Activated naive CD8-positive, alpha-beta T cell (primary cell): Measurements from ENCODE around the gene MALRD1.

Experiments used
- H3K27ac Mint-ChIP-seq: one replicate; pipeline ENCODE4 v1.8.0; 2021; ENCODE audit warnings: mixed read lengths
- H3K27me3 Mint-ChIP-seq: one replicate; pipeline ENCODE4 v1.8.0; 2021; ENCODE audit warnings: mixed read lengths
- H3K36me3 Mint-ChIP-seq: one replicate; pipeline ENCODE4 v1.8.0; 2021; ENCODE audit warnings: mixed read lengths
- H3K4me1 Mint-ChIP-seq: one replicate; pipeline ENCODE4 v1.8.0; 2021; ENCODE audit warnings: low read depth, mixed read lengths
- H3K4me3 Mint-ChIP-seq: one replicate; pipeline ENCODE4 v1.8.0; 2021; ENCODE audit warnings: mild to moderate bottlenecking, mixed read lengths
- H3K9me3 Mint-ChIP-seq: one replicate; pipeline ENCODE4 v1.8.0; 2021; ENCODE audit warnings: low read depth, mixed read lengths

The MALRD1 gene

DNA sequence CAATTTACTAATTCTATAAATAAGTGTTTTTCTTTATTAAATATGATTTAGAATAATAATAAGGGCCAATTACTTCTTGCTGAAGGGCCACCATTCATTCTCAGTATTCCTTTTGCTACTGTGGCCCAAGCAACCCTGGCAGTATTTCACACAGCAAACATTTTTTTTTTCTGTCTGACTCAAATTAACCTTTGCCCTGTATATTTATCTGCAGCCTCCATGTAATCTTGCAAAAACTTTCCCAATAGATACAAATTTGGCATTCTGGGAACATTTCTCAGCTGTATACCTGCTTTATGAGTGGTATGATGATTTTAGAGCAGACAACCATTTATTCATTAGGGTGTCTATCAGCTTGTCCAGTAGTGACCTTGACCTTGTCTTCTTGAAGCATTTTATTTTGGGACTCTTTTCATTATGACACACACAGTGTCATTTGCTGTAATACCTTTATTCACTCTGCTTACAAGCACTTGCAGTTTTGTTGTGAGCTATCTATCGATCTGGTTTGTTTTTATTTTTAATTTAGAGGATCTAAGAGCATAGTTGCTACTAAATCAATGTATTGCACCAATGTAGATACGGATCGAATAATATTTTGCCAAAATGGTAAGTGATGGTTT lies 607.9 kb downstream of the MALRD1 start:
- H3K4me1 Mint-ChIP-seq, result no peaks in the 10 kb centered on the region
- H3K4me3 Mint-ChIP-seq, result no peak overlapping the region
- no peaks in the 10 kb centered on the region for H3K27me3 Mint-ChIP-seq
- H3K9me3 Mint-ChIP-seq, result peaks cover under 1% of the 10 kb centered on the region
- H3K27ac Mint-ChIP-seq, result no peak overlapping the region
- no peaks in the 10 kb centered on the region for H3K36me3 Mint-ChIP-seq

DNA sequence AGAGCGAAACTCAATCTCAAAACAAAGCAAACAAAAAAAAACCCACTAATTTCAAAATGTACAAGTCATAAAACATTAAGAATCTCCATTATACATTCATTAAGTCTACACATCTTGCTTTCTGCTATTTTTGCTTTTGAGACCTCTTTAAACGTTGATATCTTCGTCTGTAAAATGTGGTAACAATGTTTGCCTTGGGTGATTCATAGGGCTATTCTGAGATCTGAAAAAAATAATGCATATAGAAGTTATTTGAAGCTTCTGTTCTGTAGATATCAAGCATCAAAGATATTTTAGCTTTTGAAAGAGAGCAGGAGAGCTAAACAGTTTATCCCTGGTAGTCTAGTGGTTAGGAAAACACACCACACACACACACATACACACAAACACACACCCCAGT lies 609.5 kb downstream of the MALRD1 start:
- Mint-ChIP-seq H3K27me3 (no peaks in the 10 kb centered on the region), H3K4me3 (no peak overlapping the region), H3K36me3 (no peaks in the 10 kb centered on the region), H3K9me3 (no peaks in the 10 kb centered on the region), H3K27ac (no peak overlapping the region), H3K4me1 (no peaks in the 10 kb centered on the region)

DNA sequence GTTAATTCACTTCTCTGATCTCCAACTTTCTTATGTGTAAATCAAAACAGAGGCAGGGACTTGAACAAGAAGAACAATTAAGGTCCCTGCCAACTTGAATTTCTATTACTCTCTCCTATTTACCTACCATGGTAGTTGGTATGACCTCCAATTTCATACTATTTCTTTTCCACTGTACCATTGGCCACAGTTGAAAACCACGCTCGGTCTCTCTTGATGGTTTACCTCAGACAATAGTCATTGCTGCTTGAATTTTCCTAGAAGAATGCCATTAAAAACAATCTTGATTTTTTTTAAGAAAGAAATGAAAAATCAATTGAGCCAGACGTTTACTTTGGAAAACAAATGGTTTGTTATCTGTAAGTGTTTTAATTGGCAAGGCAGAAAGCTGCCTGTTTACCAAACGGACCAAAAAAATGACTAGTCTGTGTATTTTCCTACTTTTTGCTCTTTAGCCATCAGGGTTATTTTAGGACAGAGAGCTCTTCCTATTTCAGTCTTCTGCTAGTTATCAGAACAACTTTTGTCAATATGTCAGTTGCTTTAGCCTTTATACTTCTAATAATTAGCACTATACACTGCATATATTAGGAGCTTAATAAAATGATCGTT lies 610.1 kb downstream of the MALRD1 start:
- Mint-ChIP-seq H3K9me3 (no peaks in the 10 kb centered on the region), H3K27ac (no peak overlapping the region), H3K27me3 (no peaks in the 10 kb centered on the region)

DNA sequence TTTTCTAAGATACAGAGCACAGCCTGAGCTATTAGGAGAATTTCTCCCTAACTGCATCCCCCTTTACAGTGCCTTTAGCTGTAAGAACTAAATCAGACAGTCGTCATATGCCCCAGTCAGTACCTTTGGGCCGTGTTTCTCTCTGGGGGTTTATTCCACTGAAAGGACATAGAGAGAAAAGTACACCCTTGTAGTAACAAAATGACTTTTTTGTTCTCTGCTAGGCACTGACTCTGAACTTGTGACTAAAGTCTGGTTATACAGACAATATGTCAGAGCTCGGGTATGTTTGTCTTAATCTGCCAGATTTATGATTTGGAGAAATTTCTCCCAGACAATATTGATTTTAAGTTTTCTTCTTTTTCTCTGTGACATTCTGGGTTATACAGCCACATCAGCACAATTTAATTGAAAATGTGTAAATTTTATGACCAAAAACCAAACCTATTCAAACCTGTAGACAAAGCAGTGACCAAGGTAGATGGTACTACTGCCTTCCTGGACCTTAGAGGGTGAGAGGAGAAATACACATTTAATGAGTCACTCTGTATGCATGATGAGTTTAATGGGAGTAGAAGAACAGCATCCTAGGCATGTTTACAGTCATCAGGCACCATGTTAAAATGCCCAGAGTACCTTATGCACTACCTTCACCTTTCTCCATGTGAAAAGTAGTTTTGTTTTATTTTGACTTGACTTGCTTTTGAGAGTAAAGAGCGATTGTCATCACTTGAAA lies 611.5 kb downstream of the MALRD1 start:
- Mint-ChIP-seq H3K27ac (no peak overlapping the region), H3K9me3 (no peaks in the 10 kb centered on the region), H3K27me3 (no peaks in the 10 kb centered on the region), H3K36me3 (no peaks in the 10 kb centered on the region), H3K4me1 (no peaks in the 10 kb centered on the region), H3K4me3 (no peak overlapping the region)

More for the DNA sequence above, 610.1 kb downstream of the MALRD1 start:
- H3K4me3 Mint-ChIP-seq, result no peak overlapping the region
- no peaks in the 10 kb centered on the region for H3K4me1 Mint-ChIP-seq
- H3K36me3 Mint-ChIP-seq, result no peaks in the 10 kb centered on the region

DNA sequence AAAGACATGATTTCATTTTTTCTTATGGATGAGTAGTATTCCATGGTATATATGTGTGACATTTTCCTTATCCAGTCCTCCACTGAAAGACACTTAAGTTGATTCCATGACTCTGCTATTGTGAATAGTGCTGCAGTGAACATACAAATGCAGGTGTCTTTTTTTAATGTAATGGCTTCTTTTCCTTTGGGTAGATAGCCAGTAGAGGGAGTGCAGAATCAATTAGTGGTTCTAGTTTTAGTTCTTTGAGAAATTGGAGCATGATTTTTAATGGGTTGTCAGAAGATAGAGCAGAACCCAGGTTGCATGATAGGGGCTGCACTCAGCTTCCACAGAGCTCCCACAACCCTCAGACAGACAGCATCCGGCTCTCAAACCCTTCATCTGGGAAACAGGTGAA lies 614.7 kb downstream of the MALRD1 start:
- H3K27me3 Mint-ChIP-seq, result no peaks in the 10 kb centered on the region
- no peak overlapping the region for H3K4me3 Mint-ChIP-seq
- H3K27ac Mint-ChIP-seq, result no peak overlapping the region
- H3K4me1 Mint-ChIP-seq, result no peaks in the 10 kb centered on the region
- H3K36me3 Mint-ChIP-seq, result no peaks in the 10 kb centered on the region
- no peaks in the 10 kb centered on the region for H3K9me3 Mint-ChIP-seq

DNA sequence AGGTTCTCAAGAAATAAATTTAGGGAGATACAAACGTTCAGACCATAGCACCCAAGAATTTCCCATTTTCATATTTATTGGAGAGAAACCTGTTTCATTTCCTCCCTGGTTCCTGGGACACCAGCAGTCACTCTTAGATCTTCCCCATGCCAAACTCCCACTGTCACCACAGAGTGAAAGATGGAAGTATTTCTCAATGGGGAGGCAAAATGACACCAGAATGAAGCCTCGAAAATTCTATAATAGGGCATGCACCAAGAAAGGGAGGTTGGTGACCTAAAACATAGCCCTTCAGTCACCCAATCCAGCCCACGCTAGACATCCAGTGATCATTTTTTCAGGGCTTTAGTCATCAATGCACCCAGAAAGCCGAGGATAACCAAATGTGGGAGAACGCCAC lies 619.5 kb downstream of the MALRD1 start:
- Mint-ChIP-seq H3K4me1 (no peaks in the 10 kb centered on the region), H3K27me3 (no peaks in the 10 kb centered on the region), H3K27ac (no peak overlapping the region), H3K36me3 (no peaks in the 10 kb centered on the region), H3K4me3 (no peak overlapping the region), H3K9me3 (peaks cover 4% of the 10 kb centered on the region)

DNA sequence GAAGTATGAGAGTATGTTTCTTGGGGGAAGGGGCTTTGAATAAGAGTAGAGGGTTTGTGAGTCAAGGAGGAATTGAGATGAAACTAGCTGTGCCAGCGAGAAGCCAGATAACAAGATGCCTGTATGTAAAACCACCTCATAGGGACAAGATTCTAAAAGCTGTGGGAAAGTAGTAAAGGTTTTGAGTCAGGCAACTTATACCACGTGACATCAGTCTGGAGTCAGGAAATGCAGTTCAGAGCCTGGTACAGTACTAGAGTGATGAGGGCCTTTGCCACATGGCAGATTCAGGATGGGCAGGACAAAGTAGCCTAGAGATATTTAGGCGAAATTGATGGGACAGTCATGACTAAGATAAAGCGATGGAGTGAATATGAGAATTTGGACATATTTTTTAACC lies 627.5 kb downstream of the MALRD1 start:
- Mint-ChIP-seq H3K27ac (no peak overlapping the region), H3K4me3 (no peak overlapping the region), H3K4me1 (no peaks in the 10 kb centered on the region), H3K9me3 (peaks cover 7% of the 10 kb centered on the region), H3K27me3 (no peaks in the 10 kb centered on the region), H3K36me3 (no peaks in the 10 kb centered on the region)

DNA sequence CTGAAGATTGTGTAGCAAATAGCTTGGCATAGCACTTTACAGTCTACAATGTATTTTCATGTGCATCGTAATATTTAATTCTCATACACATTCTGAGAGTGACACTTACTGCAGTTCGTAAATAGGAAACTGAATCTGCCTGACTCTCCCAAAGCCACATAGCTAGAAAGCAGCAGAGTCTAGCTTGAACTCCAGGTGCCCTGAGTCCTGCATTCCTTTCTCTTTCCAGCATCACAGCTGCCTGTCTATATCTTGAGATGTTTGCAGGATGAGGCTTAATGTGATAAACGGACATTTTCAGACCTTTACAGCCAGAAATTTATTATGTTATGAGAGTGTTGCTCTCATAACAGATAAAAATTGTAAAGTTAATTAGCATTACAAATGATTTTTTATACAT lies 634.8 kb downstream of the MALRD1 start:
- Mint-ChIP-seq H3K9me3 (peaks cover 3% of the 10 kb centered on the region), H3K4me3 (no peak overlapping the region), H3K27ac (no peak overlapping the region), H3K4me1 (no peaks in the 10 kb centered on the region), H3K36me3 (no peaks in the 10 kb centered on the region), H3K27me3 (no peaks in the 10 kb centered on the region)

DNA sequence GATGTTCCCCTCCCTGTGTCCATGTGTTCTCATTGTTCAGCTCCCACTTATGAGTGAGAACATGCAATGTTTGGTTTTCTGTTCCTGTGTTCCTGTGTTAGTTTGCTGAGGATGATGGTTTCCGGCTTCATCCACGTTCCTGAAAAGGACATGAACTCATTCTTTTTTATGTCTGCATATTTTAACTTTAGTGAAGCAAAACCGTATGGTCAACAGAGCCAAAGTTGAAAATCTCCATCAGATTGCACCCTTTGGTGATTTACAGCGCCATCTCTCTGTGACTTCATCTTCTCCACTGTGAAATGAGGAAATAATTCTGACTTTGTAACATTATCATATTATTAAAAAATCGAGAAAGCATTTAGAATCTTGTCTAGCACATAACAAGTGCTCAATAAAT lies 635.4 kb downstream of the MALRD1 start:
- H3K4me3 Mint-ChIP-seq, result no peak overlapping the region
- no peaks in the 10 kb centered on the region for H3K27me3 Mint-ChIP-seq
- H3K36me3 Mint-ChIP-seq, result no peaks in the 10 kb centered on the region
- peaks cover 3% of the 10 kb centered on the region for H3K9me3 Mint-ChIP-seq
- H3K4me1 Mint-ChIP-seq, result no peaks in the 10 kb centered on the region
- H3K27ac Mint-ChIP-seq, result no peak overlapping the region

DNA sequence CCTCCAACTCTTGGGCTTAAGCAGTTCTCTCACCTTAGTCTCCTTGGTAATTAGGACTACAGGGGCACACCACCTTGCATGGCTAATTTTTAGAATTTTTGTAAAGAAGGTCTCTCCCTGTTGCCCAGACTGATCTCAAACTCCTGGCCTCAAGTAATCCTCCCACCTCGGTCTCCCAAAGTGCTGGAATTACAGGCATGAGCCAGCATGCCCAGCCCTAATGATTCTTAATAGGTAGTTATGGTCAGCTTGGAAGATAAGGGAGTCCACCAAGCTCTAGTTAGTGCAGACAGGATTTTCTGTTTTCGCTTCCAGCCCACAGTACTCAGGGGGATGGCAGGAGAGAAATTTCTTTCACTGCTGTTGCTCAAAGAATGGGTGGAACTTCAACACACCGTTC lies 639.7 kb downstream of the MALRD1 start:
- Mint-ChIP-seq H3K9me3 (peaks cover 4% of the 10 kb centered on the region), H3K27ac (no peak overlapping the region)

DNA sequence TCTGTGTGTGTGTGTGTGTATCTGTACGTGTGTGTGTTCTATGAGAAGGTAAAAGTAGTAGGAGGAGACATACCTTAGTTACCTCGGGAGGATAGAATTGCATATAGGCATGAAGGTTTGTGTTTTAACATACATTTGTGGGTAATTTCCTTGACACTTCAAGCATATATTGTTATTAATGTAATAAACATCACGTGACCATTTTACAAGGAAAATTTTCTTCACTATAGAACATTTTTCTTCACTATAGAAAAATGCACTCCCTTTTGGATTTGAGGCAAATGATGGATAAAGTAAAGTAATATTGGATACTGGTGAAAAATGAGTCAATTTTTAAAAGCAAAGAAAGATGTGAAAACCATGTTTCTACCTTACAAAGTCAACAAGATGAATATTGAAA lies 640.6 kb downstream of the MALRD1 start:
- Mint-ChIP-seq H3K36me3 (no peaks in the 10 kb centered on the region), H3K27ac (no peak overlapping the region), H3K27me3 (no peaks in the 10 kb centered on the region), H3K4me1 (no peaks in the 10 kb centered on the region), H3K9me3 (peaks cover 4% of the 10 kb centered on the region), H3K4me3 (no peak overlapping the region)

More for the DNA sequence above, 639.7 kb downstream of the MALRD1 start:
- H3K36me3 Mint-ChIP-seq, result no peaks in the 10 kb centered on the region
- H3K4me1 Mint-ChIP-seq, result no peaks in the 10 kb centered on the region
- H3K4me3 Mint-ChIP-seq, result no peak overlapping the region
- no peaks in the 10 kb centered on the region for H3K27me3 Mint-ChIP-seq

DNA sequence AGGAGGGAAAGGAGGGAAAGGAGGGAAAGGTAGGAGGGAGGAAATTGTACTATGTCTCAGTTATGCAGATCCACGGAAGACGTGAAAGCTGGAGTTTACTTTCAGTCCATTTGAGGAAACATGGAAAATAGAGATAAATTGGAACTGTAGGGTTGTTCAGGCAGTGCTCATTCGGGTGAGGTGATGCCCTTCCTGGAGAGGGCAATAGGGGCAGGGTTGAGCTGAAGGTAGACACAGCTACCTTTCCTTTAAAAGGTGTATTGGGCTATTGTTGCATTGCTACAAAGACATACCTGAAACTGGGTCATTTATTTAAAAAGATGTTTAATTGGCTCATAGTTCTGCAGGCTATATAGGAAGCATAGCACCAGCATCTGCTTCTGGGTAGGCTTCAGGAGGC lies 650.7 kb downstream of the MALRD1 start:
- H3K36me3 Mint-ChIP-seq, result no peaks in the 10 kb centered on the region
- H3K27me3 Mint-ChIP-seq, result no peaks in the 10 kb centered on the region
- no peak overlapping the region for H3K27ac Mint-ChIP-seq
- H3K4me1 Mint-ChIP-seq, result no peaks in the 10 kb centered on the region
- no peak overlapping the region for H3K4me3 Mint-ChIP-seq
- H3K9me3 Mint-ChIP-seq, result peaks cover 8% of the 10 kb centered on the region

DNA sequence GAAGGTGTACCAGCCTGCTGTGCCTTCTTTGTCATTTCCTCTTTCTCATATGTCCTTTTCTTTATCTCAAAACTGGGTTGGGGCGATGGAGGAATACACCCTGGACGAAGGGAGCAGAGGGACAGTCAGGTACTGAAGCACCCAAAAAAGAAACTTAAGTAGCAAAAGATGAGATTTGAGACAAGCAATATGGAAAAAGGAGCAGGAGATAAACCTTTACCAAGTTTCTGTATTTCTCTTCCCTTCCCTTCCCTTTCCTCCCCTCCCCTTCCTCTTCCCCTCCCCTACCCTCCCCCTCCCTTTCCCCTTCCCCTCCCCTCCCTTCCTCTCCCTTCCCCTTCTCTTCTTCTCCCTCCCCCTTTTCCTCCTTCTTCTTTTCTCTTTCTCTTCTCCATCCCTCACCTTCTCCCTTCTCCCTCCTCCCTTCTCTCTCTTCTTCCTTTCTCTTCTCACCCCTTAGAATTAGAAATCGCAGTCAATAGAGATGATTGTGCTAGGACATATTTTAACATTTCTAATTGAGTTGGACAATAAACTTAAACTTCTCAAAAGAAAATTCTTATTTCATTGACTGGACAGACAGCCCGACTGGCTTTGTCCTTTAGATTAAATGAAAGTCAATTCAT lies 652.9 kb downstream of the MALRD1 start:
- Mint-ChIP-seq H3K9me3 (peaks cover 8% of the 10 kb centered on the region), H3K36me3 (no peaks in the 10 kb centered on the region), H3K4me1 (no peaks in the 10 kb centered on the region)

DNA sequence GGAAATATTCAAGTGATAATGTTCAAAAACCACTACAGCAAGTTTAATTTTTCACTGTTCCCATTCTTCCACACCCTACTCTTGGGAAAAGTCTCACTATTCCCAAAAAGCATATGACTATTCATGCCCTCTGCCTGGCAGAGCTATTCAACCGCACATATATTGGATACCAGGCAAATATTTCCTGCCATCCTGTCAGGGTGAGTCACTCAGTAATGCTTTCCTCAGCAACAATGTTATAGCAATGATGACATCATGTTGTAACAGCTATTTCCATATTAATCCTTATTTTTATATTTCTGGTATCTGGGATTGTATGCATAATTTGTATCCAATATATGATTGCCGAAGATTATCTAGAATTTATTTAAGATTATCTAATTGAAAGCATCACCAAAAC lies 653.6 kb downstream of the MALRD1 start:
- peaks cover 8% of the 10 kb centered on the region for H3K9me3 Mint-ChIP-seq
- H3K27ac Mint-ChIP-seq, result no peak overlapping the region
- H3K27me3 Mint-ChIP-seq, result no peaks in the 10 kb centered on the region
- H3K4me3 Mint-ChIP-seq, result no peak overlapping the region
- no peaks in the 10 kb centered on the region for H3K36me3 Mint-ChIP-seq
- H3K4me1 Mint-ChIP-seq, result no peaks in the 10 kb centered on the region

More for the DNA sequence above, 652.9 kb downstream of the MALRD1 start:
- no peak overlapping the region for H3K4me3 Mint-ChIP-seq
- H3K27me3 Mint-ChIP-seq, result no peaks in the 10 kb centered on the region
- H3K27ac Mint-ChIP-seq, result no peak overlapping the region

DNA sequence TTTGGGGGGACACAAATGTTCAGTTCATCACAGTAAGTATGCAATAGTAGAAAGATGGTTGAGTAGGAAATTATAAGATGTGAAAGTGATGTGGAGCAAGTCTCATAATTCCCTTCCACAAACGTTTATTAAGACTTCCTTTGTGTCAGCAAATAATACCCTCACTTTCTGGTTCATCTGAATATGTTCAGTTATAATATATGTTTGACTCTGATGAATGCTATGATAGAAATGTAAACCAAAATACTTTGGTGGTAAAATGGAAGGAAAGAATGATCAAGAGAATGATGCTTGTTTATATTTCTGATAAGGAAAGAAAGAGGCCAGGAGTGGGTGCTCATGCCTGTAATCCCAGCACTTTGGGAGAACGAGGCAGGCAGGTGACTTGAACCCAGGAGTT lies 655.9 kb downstream of the MALRD1 start:
- H3K9me3 Mint-ChIP-seq, result peaks cover 4% of the 10 kb centered on the region
- H3K36me3 Mint-ChIP-seq, result no peaks in the 10 kb centered on the region
- H3K4me3 Mint-ChIP-seq, result no peak overlapping the region
- H3K27ac Mint-ChIP-seq, result no peak overlapping the region
- H3K27me3 Mint-ChIP-seq, result no peaks in the 10 kb centered on the region
- H3K4me1 Mint-ChIP-seq, result no peaks in the 10 kb centered on the region
